Adipocyte (in vitro differentiated cells): Measurements from ENCODE around the gene CYSLTR2.

Source experiments
- DNase-seq: peaks from one replicate; pipeline ENCODE4 v3.0.0-alpha.2; 2015; ENCODE audit warnings: low read depth
- H3K27me3 ChIP-seq: replicated peaks from 2 replicates; pipeline ENCODE4 v1.7.0; 2013; ENCODE audit warnings: mild to moderate bottlenecking, low read length, moderate library complexity; ENCODE audit not compliant: control insufficient read depth, insufficient read depth
- H3K36me3 ChIP-seq: 2 replicates; pipeline ENCODE4 v1.7.0; 2013; ENCODE audit warnings: low read length, mild to moderate bottlenecking, moderate library complexity; ENCODE audit not compliant: control insufficient read depth, insufficient read depth, severe bottlenecking
- H3K4me1 ChIP-seq: 2 replicates; pipeline ENCODE4 v1.7.0; 2013; ENCODE audit warnings: mild to moderate bottlenecking, low read length, moderate library complexity; ENCODE audit not compliant: control insufficient read depth, insufficient read depth
- H3K4me3 ChIP-seq: 2 replicates; pipeline ENCODE4 v1.7.0; 2013; ENCODE audit warnings: mild to moderate bottlenecking, low read length, moderate library complexity
- H3K9ac ChIP-seq: 2 replicates; pipeline ENCODE4 v1.7.0; 2013; ENCODE audit warnings: mild to moderate bottlenecking, low read length, moderate library complexity
- H3K9me3 ChIP-seq: 2 replicates; pipeline ENCODE4 v1.7.0; 2013; ENCODE audit warnings: mild to moderate bottlenecking, low read length, moderate library complexity; ENCODE audit not compliant: control insufficient read depth

CYSLTR2 gene

DNA sequence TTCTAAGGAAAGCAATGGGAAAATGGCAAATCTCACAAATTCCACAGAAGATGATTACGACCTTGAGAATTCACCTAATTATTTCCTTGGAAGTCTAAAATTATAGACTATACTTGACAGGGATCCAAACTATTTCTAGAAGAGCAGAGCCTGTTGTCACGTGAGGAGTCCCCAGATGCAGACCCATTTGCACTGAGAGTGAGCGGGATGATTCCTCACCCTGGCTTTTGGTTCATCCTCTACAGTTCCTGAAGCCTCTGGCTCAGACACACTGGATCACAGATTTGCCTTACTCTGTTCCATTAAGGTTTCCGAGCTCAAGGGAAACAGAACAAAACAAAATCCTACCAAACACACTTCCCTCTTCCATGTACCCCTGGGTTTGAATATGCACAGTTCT lies 23.0 kb upstream of the CYSLTR2 start:
- DNase-seq = no peak
- no peaks in the 10 kb centered on the region for H3K36me3 ChIP-seq
- peaks cover 9% of the 10 kb centered on the region for H3K9me3 ChIP-seq
- no peak overlapping the region for H3K9ac ChIP-seq
- H3K4me1 ChIP-seq = peaks cover 20% of the 10 kb centered on the region
- H3K27me3 ChIP-seq = peaks cover 6% of the 10 kb centered on the region
- H3K4me3 ChIP-seq = no peak overlapping the region

DNA sequence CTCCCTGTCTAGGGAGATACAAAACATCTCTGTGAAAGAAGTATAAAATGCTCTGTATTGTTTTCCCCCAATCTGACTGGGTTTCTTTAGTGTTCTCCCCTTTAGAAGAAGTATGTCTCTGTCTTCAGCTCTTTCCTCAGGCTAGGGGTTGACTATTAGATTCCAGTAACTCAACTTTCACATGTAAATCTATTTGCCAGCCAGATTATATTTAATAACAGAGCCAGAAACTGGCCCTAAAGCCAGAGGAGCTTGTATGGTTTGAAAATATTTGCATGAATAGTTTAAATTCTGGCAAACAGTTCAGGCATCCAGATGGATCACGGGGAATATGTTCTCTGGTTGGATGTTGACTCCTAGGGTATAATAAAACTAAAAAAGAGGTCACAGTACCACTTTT lies 22.3 kb upstream of the CYSLTR2 start:
- H3K9ac ChIP-seq = no peak overlapping the region
- no peaks in the 10 kb centered on the region for H3K36me3 ChIP-seq
- H3K9me3 ChIP-seq = peaks cover 13% of the 10 kb centered on the region
- peaks cover 18% of the 10 kb centered on the region for H3K4me1 ChIP-seq
- peaks cover 6% of the 10 kb centered on the region for H3K27me3 ChIP-seq
- no peak overlapping the region for H3K4me3 ChIP-seq
- DNase-seq = peak; percentile 8

GRCh38 chr13:48633700-48634099 lies 20.0 kb upstream of the CYSLTR2 start:
- Histone ChIP-seq H3K4me1 (peaks cover 19% of the 10 kb centered on the region), H3K9ac (no peak overlapping the region), H3K9me3 (peaks cover 19% of the 10 kb centered on the region), H3K27me3 (peaks cover 6% of the 10 kb centered on the region), H3K4me3 (no peak overlapping the region), H3K36me3 (no peaks in the 10 kb centered on the region)
- DNase-seq = no peak

GRCh38 chr13:48634636-48635035 lies 19.1 kb upstream of the CYSLTR2 start:
- Histone ChIP-seq H3K4me3 (no peak overlapping the region), H3K9me3 (peaks cover 19% of the 10 kb centered on the region), H3K4me1 (peaks cover 19% of the 10 kb centered on the region), H3K9ac (no peak overlapping the region), H3K27me3 (peaks cover 6% of the 10 kb centered on the region), H3K36me3 (no peaks in the 10 kb centered on the region)
- DNase-seq = no peak

DNA sequence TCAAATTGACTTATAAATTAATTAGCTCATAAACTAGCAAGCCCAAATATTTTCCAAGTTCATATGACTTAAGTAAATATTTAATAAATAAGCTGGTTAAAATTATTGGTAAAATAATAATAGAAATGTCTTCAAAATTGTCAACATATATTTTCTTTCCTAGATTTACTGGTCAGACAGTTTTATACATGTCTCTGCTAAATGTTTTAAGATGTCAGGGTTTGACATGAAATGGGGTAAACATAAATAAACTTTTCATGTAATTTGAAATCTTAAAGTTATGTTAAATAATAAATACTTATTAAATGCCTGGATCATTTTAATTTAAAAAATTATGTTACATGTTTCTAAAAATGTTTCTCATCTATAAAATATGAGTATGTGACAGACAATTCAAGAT lies 18.3 kb upstream of the CYSLTR2 start:
- Histone ChIP-seq H3K9ac (no peak overlapping the region), H3K4me1 (peaks cover 19% of the 10 kb centered on the region), H3K4me3 (no peak overlapping the region), H3K27me3 (peaks cover 6% of the 10 kb centered on the region), H3K9me3 (peaks cover 19% of the 10 kb centered on the region), H3K36me3 (no peaks in the 10 kb centered on the region)
- DNase-seq = no peak

DNA sequence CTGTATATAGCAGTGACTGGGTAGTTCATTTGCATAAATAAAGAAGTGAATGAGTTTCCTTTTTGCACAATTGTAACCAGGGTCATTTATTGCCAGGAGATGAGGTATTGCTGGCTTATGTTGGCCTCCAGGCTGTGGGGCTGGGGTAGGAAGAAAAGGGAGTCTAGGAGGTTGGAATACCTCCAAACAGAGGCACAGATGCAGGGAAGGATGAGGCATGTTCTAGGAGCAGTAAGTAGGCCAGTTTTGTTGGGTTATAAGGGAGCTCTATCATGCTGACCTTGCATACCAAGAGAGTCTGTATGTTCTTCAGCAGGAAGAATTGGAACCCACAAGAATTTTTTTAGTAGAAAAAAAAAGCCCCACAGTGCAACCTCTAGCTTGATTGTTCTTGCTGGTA lies 17.2 kb upstream of the CYSLTR2 start:
- Histone ChIP-seq H3K4me3 (no peak overlapping the region), H3K9ac (no peak overlapping the region), H3K4me1 (peaks cover 10% of the 10 kb centered on the region), H3K9me3 (peaks cover 19% of the 10 kb centered on the region), H3K27me3 (peaks cover 6% of the 10 kb centered on the region), H3K36me3 (no peaks in the 10 kb centered on the region)
- peak; percentile 4 for DNase-seq

DNA sequence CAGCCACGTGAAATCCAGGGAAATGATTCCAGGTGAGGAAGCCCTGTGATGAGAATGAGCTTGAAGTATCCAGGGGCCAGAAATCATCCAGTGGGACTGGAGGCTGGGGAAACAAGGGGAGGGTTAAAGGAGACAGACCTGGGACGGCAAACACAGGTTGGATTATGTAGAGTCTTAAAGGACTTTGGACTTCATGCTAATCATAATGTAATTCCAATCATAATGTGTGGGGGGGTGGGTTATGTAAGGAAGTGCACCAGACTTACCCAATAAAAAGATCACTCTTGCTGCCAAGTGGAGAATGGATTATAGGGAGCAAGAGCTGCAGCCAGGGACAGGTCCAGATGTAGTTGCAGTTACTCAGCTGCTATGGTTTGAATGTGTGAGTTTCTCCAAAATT lies 16.1 kb upstream of the CYSLTR2 start:
- H3K9me3 ChIP-seq = peaks cover 19% of the 10 kb centered on the region
- peaks cover 10% of the 10 kb centered on the region for H3K4me1 ChIP-seq
- no peak for DNase-seq
- H3K9ac ChIP-seq = no peak overlapping the region
- no peaks in the 10 kb centered on the region for H3K36me3 ChIP-seq
- no peak overlapping the region for H3K4me3 ChIP-seq
- peaks cover 6% of the 10 kb centered on the region for H3K27me3 ChIP-seq

- no peak for DNase-seq
- Histone ChIP-seq H3K27me3 (peaks cover 9% of the 10 kb centered on the region), H3K4me3 (no peak overlapping the region), H3K9me3 (peaks cover 10% of the 10 kb centered on the region), H3K9ac (no peak overlapping the region), H3K4me1 (peaks cover 10% of the 10 kb centered on the region), H3K36me3 (no peaks in the 10 kb centered on the region)
Measured at GRCh38 chr13:48640767-48641166, 13.0 kb upstream of the CYSLTR2 start.

GRCh38 chr13:48641404-48641803 lies 12.3 kb upstream of the CYSLTR2 start:
- no peak overlapping the region for H3K9ac ChIP-seq
- DNase-seq = no peak
- H3K4me1 ChIP-seq = peaks cover 6% of the 10 kb centered on the region
- H3K27me3 ChIP-seq = peaks cover 14% of the 10 kb centered on the region
- H3K9me3 ChIP-seq = peaks cover 6% of the 10 kb centered on the region
- H3K4me3 ChIP-seq = no peak overlapping the region
- no peaks in the 10 kb centered on the region for H3K36me3 ChIP-seq

- H3K4me1 ChIP-seq = peaks cover 4% of the 10 kb centered on the region
Measured at GRCh38 chr13:48642061-48642460, 11.7 kb upstream of the CYSLTR2 start.

GRCh38 chr13:48643159-48643558 lies 10.6 kb upstream of the CYSLTR2 start:
- no peak for DNase-seq
- peaks cover 30% of the 10 kb centered on the region for H3K27me3 ChIP-seq
- no peak overlapping the region for H3K9ac ChIP-seq
- H3K9me3 ChIP-seq = peaks cover 3% of the 10 kb centered on the region
- H3K4me3 ChIP-seq = no peak overlapping the region
- no peaks in the 10 kb centered on the region for H3K36me3 ChIP-seq
- no peaks in the 10 kb centered on the region for H3K4me1 ChIP-seq

More at GRCh38 chr13:48642061-48642460, 11.7 kb upstream of the CYSLTR2 start:
- H3K4me3 ChIP-seq = no peak overlapping the region
- H3K9me3 ChIP-seq = peaks cover 6% of the 10 kb centered on the region
- peaks cover 20% of the 10 kb centered on the region for H3K27me3 ChIP-seq
- H3K9ac ChIP-seq = no peak overlapping the region
- no peaks in the 10 kb centered on the region for H3K36me3 ChIP-seq
- DNase-seq = no peak

DNA sequence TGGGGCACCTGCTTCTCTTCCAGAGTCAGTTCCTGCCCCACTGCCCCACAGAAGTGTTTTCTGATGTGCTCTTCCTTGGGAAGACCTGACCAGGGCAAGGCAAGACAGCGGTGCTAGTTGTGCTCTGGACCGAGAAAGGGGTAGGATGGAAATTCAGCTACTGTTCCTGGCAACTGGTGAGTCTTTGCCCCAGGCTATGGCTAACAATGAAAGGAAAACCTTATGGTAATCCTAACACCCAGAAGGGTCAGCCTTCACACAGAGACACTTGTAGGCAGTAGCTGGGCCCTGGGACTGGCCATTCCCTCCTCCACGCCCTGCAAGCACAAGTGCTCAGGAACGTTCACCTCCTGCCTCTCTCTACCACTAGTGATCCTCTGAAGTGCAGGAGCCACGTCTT lies 9.6 kb upstream of the CYSLTR2 start:
- Histone ChIP-seq H3K36me3 (no peaks in the 10 kb centered on the region), H3K27me3 (peaks cover 30% of the 10 kb centered on the region), H3K4me3 (no peak overlapping the region), H3K4me1 (no peaks in the 10 kb centered on the region), H3K9me3 (no peaks in the 10 kb centered on the region), H3K9ac (no peak overlapping the region)
- no peak for DNase-seq
